H1 (cell line): ENCODE measurements around the gene SLC7A7. TPM values are rescaled to one million over a fixed set of nuclear protein-coding genes. Genes with fewer than 3 reads are reported as not detected.

ENCODE experiments used
- CTCF ChIA-PET: fragments of 300-600 bp; sonication (Branson Sonifier 250); formaldehyde crosslinking; loops from one replicate; lab custom pipeline; 2021; ENCODE audit not compliant: partially characterized antibody; lab: Charles Lee
- POLR2A ChIA-PET: fragments of 300-600 bp; sonication (Branson Sonifier 250); formaldehyde crosslinking; loops from one replicate; lab custom pipeline; 2021; ENCODE audit warnings: inconsistent platforms; ENCODE audit not compliant: partially characterized antibody; lab: Charles Lee
- DNase-seq, 2 experiments: peaks; one replicate each; pipeline versions ENCODE4 v3.0.0 to v3.0.0-alpha.2; 2010 to 2022; ENCODE audit warnings: low spot score in 2 of 2, low read depth in 1 of 2, mixed read lengths in 1 of 2
- FAIRE-seq: peaks from 2 replicates; lab custom pipeline; 2011; peaks lifted over from hg19 to GRCh38; lab: Jason Lieb, UNC
- H2AFZ ChIP-seq: 2 replicates; pipeline ENCODE4 v1.8.1; 2012; ENCODE audit warnings: low read length, inconsistent platforms
- H2AK5ac ChIP-seq: 2 replicates; pipeline ENCODE4 v1.6.1; 2013; ENCODE audit warnings: low read depth, low read length
- H2BK120ac ChIP-seq: replicated peaks from 2 replicates; pipeline ENCODE3; 2013; ENCODE audit warnings: low read depth, low read length, inconsistent platforms
- H2BK12ac ChIP-seq: 2 replicates; pipeline ENCODE4 v1.6.1; 2013; ENCODE audit warnings: low read depth, low read length
- H2BK15ac ChIP-seq: 2 replicates; pipeline ENCODE4 v1.6.1; 2013; ENCODE audit warnings: low read length
- H2BK20ac ChIP-seq: 2 replicates; pipeline ENCODE4 v1.6.1; 2013; ENCODE audit warnings: low read length
- H2BK5ac ChIP-seq: 2 replicates; pipeline ENCODE4 v1.6.1; 2013; ENCODE audit warnings: low read depth, low read length
- H3K14ac ChIP-seq: 2 replicates; pipeline ENCODE4 v1.6.1; 2013; ENCODE audit warnings: inconsistent platforms; ENCODE audit not compliant: insufficient read length
- H3K18ac ChIP-seq: 2 replicates; pipeline ENCODE4 v1.6.1; 2013; ENCODE audit warnings: low read length; ENCODE audit errors: extremely low read depth
- H3K23ac ChIP-seq: 2 replicates; pipeline ENCODE4 v1.6.1; 2013; ENCODE audit warnings: inconsistent platforms; ENCODE audit not compliant: insufficient read length
- H3K23me2 ChIP-seq: 2 replicates; pipeline ENCODE4 v1.6.1; 2013; ENCODE audit warnings: low read depth, low read length
- H3K27ac ChIP-seq: 2 replicates; pipeline ENCODE4 v1.6.1; 2011; ENCODE audit warnings: low read depth, low read length, inconsistent platforms
- H3K27me3 ChIP-seq, 4 experiments: replicated peaks in 1 of 4; 1 replicate in 1 of 4; 2 replicates in 3 of 4; pipeline versions ENCODE4 v1.6.1 to v1.8.1; 2011 to 2013; ENCODE audit warnings: low read length in 3 of 4, mild to moderate bottlenecking in 3 of 4, inconsistent platforms in 2 of 4, mixed read lengths in 2 of 4, moderate library complexity in 1 of 4; ENCODE audit not compliant: control insufficient read depth in 3 of 4, insufficient read depth in 3 of 4; ENCODE audit errors: extremely low read depth in 1 of 4
- H3K36me3 ChIP-seq, 4 experiments: 2 replicates each; pipeline versions ENCODE4 v1.6.1 to v1.8.1; 2011 to 2013; ENCODE audit warnings: mild to moderate bottlenecking in 4 of 4, low read length in 3 of 4, moderate library complexity in 2 of 4, control low read depth in 1 of 4, inconsistent platforms in 1 of 4; ENCODE audit not compliant: insufficient read depth in 4 of 4, control insufficient read depth in 2 of 4
- H3K4ac ChIP-seq: replicated peaks from 2 replicates; pipeline ENCODE3; 2013; ENCODE audit warnings: low read length, low read depth, mixed read lengths, inconsistent platforms; ENCODE audit not compliant: insufficient read length
- H3K4me1 ChIP-seq, 4 experiments: replicated peaks in 1 of 4; 1 replicate in 1 of 4; 2 replicates in 3 of 4; pipeline versions ENCODE4 v1.6.1 to v1.8.1; 2011 to 2013; ENCODE audit warnings: low read length in 3 of 4, inconsistent platforms in 2 of 4, mixed read lengths in 1 of 4; ENCODE audit not compliant: insufficient read depth in 4 of 4, control insufficient read depth in 3 of 4
- H3K4me2 ChIP-seq, 2 experiments: 2 replicates each; pipeline versions ENCODE4 v1.6.1 to v1.8.1; 2011 to 2013; ENCODE audit warnings: low read depth in 2 of 2, low read length in 2 of 2, control low read depth in 1 of 2, inconsistent platforms in 1 of 2, mild to moderate bottlenecking in 1 of 2; ENCODE audit not compliant: insufficient read depth in 1 of 2
- H3K4me3 ChIP-seq, 4 experiments: fragments of 200-600, 300-600 bp in 1 of 4; sonication (generic), shearing (Covaris generic), sonication (Bioruptor Twin) in 1 of 4; 2 replicates each; pipeline versions ENCODE4 v1.5.1 to v1.8.1; 2011 to 2016; ENCODE audit warnings: low read length in 4 of 4, low read depth in 3 of 4, control low read depth in 2 of 4, inconsistent platforms in 2 of 4, mild to moderate bottlenecking in 2 of 4, mixed read lengths in 1 of 4, moderate library complexity in 1 of 4; ENCODE audit not compliant: insufficient read depth in 2 of 4; ENCODE audit errors: extremely low read depth in 1 of 4
- H3K56ac ChIP-seq: replicated peaks from 2 replicates; pipeline ENCODE3; 2013; ENCODE audit warnings: low read depth, mild to moderate bottlenecking, mixed read lengths, low read length, inconsistent platforms; ENCODE audit not compliant: insufficient read length
- H3K79me1 ChIP-seq: 2 replicates; pipeline ENCODE4 v1.6.1; 2013; ENCODE audit warnings: low read depth, low read length, control low read depth
- H3K79me2 ChIP-seq, 2 experiments: 2 replicates each; pipeline versions ENCODE4 v1.6.1 to v1.8.1; 2012 to 2013; ENCODE audit warnings: low read length in 2 of 2, mild to moderate bottlenecking in 2 of 2, inconsistent platforms in 1 of 2; ENCODE audit not compliant: insufficient read depth in 2 of 2, control insufficient read depth in 1 of 2
- H3K9ac ChIP-seq, 4 experiments: replicated peaks in 1 of 4; 1 replicate in 1 of 4; 2 replicates in 3 of 4; pipeline versions ENCODE4 v1.6.1 to v1.8.1; 2011 to 2013; ENCODE audit warnings: low read depth in 3 of 4, low read length in 3 of 4, control low read depth in 2 of 4, mild to moderate bottlenecking in 2 of 4, moderate library complexity in 2 of 4, inconsistent platforms in 1 of 4; ENCODE audit errors: extremely low read depth in 1 of 4
- H3K9me3 ChIP-seq, 2 experiments: 2 replicates each; pipeline versions ENCODE4 v1.6.1 to v1.8.1; 2012 to 2013; ENCODE audit warnings: mild to moderate bottlenecking in 2 of 2, moderate library complexity in 2 of 2, control low read depth in 1 of 2, inconsistent platforms in 1 of 2, low read depth in 1 of 2, low read length in 1 of 2, mixed read lengths in 1 of 2; ENCODE audit not compliant: insufficient read depth in 2 of 2
- H4K20me1 ChIP-seq, 2 experiments: replicated peaks in 1 of 2; 2 replicates each; pipeline versions ENCODE3 to v1.8.1; 2011 to 2013; ENCODE audit warnings: inconsistent platforms in 2 of 2, low read length in 2 of 2, mild to moderate bottlenecking in 1 of 2; ENCODE audit not compliant: insufficient read depth in 2 of 2, control insufficient read depth in 1 of 2
- H4K5ac ChIP-seq: 2 replicates; pipeline ENCODE4 v1.6.1; 2013; ENCODE audit warnings: low read length, low read depth, mixed read lengths, inconsistent platforms; ENCODE audit not compliant: insufficient read length
- H4K8ac ChIP-seq: 2 replicates; pipeline ENCODE4 v1.8.0; 2013; ENCODE audit warnings: mild to moderate bottlenecking, moderate library complexity, low read length, inconsistent platforms; ENCODE audit not compliant: insufficient read depth; ENCODE audit errors: extremely low read depth
- H4K91ac ChIP-seq: replicated peaks from 2 replicates; pipeline ENCODE3; 2013; ENCODE audit warnings: low read length, mixed read lengths, inconsistent platforms; ENCODE audit not compliant: insufficient read length
- CTBP2 ChIP-seq: IDR thresholded peaks from 2 replicates; pipeline ENCODE4 v1.7.0; 2011; ENCODE audit warnings: borderline replicate concordance, mild to moderate bottlenecking, moderate library complexity, mixed read lengths, low read length; ENCODE audit not compliant: insufficient read depth, insufficient read length
- EP300 ChIP-seq, 2 experiments: IDR thresholded peaks; 1 replicate in 1 of 2; 2 replicates in 1 of 2; pipeline ENCODE4 v1.6.1; 2011 to 2012; ENCODE audit warnings: low read depth in 2 of 2, low read length in 2 of 2, mild to moderate bottlenecking in 2 of 2, borderline replicate concordance in 1 of 2, inconsistent platforms in 1 of 2, moderate library complexity in 1 of 2
- GABPA ChIP-seq: IDR thresholded peaks from 2 replicates; pipeline ENCODE4 v1.6.1; 2011; ENCODE audit warnings: mild to moderate bottlenecking, low read length, moderate library complexity, borderline replicate concordance; ENCODE audit not compliant: insufficient read depth
- KDM1A ChIP-seq: fragments of 200-600, 300-600 bp; sonication (generic); IDR thresholded peaks from 2 replicates; pipeline ENCODE4 v1.7.1; 2016; ENCODE audit warnings: mild to moderate bottlenecking, low read length, borderline replicate concordance
- KDM4A ChIP-seq: IDR thresholded peaks from one replicate; pipeline ENCODE4 v1.7.1; 2012; ENCODE audit warnings: low read depth, mild to moderate bottlenecking, moderate library complexity, low read length, inconsistent platforms; ENCODE audit not compliant: severe bottlenecking
- KDM5A ChIP-seq: fragments of 200-600 bp; IDR thresholded peaks from 2 replicates; pipeline ENCODE4 v1.7.1; 2012; ENCODE audit warnings: mild to moderate bottlenecking, low read length, inconsistent platforms, mixed read lengths
- RNF2 ChIP-seq: fragments of 200-900, 300-1000 bp; sonication (generic); IDR thresholded peaks from 2 replicates; pipeline ENCODE4 v1.7.1; 2016; ENCODE audit warnings: borderline replicate concordance, low read depth, mild to moderate bottlenecking, antibody characterized with exemption, low read length; ENCODE audit not compliant: poor library complexity, severe bottlenecking; ENCODE audit errors: missing control alignments
- SP2 ChIP-seq: IDR thresholded peaks from 2 replicates; pipeline ENCODE4 v1.6.1; 2012; ENCODE audit warnings: mild to moderate bottlenecking, low read length, inconsistent platforms
- TBP ChIP-seq: IDR thresholded peaks from 2 replicates; pipeline ENCODE4 v1.6.1; 2011; ENCODE audit warnings: low read depth, low read length, improper control_type of control experiment
- YY1 ChIP-seq: IDR thresholded peaks from 2 replicates; pipeline ENCODE4 v1.6.1; 2011; ENCODE audit warnings: low read depth, mild to moderate bottlenecking, low read length
- WGBS, 2 experiments: shearing (Covaris generic) in 1 of 2; methylation state at CpG; one replicate each; pipeline versions ENCODE4 v1.1.6 to v1.1.7; 2013 to 2015; ENCODE audit warnings: low lambda C conversion rate in 2 of 2, mixed read lengths in 2 of 2, inconsistent platforms in 1 of 2, low coverage in 1 of 2, missing lambda C conversion rate in 1 of 2; ENCODE audit not compliant: insufficient replicate concordance in 2 of 2, insufficient coverage in 1 of 2, insufficient read length in 1 of 2; ENCODE audit errors: extremely low coverage in 1 of 2, missing lambda C conversion rate in 1 of 2; 5-methylcytosine and 5-hydroxymethylcytosine counted together
- polyA plus RNA-seq, 7 experiments: library from polyadenylated mRNA; depleted of rRNA in 3 of 7; stranded (reverse) in 5 of 7; unstranded in 2 of 7; fragments of >200 nt in 5 of 7; fragments of 200-250 nt in 2 of 7; gene quantifications; 1 replicate in 5 of 7; 2 replicates in 1 of 7; 4 replicates in 1 of 7; pipeline versions ENCODE4 v1.2.1 to v1.2.3, GENCODE V29; 2011 to 2013; ENCODE audit warnings: missing spikeins in 2 of 7, mixed read lengths in 2 of 7
- total RNA-seq: library from RNA; stranded (reverse); fragmentation: NEBNext Ultra II Directional; extraction: Animal tissue kit (Norgen Biotek cat#: 25700); gene quantifications from 2 replicates; pipeline ENCODE4 v1.2.1, GENCODE V29; 2021
- TF ChIP-seq, protein P1 (sequence below), 3 experiments: IDR thresholded peaks; 1 replicate in 2 of 3; 2 replicates in 1 of 3; pipeline versions ENCODE4 v1.5.1 to v1.6.1; 2011; ENCODE audit warnings: low read length in 3 of 3, mild to moderate bottlenecking in 3 of 3, inconsistent platforms in 2 of 3, low read depth in 1 of 3, moderate library complexity in 1 of 3; ENCODE audit not compliant: insufficient read depth in 1 of 3; ENCODE audit errors: control extremely low read depth in 1 of 3

SLC7A7 gene
- total and polyA plus RNA-seq, 2 of the 8 experiments (the other 6 are each of a cell fraction or from before 2014, with no cell fraction given) = 5.8 to 14.9 TPM

DNA sequence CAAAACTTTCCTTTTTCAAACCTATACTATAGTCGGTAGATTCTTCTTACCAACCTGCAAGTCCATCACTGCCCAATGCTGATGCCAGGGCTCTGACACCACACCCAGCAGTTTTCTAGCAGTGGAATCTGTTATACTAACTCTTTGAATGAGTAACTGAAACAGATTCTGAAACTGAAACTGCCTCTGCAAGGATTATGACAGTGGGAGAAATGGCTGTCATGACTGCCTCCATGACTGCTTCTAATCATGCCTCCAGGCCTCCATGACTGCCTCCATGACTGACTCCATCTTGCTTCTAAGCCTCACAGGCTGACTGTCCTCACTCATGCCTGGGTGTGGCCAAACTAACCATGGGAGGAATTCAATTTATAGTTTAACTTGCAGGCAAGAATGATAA, 78.2 kb downstream of the SLC7A7 start:
- no peak overlapping the region for H4K5ac ChIP-seq
- POLR2A ChIA-PET = no interaction called here
- no peak overlapping the region for H4K8ac ChIP-seq
- H2BK12ac ChIP-seq = no peak overlapping the region
- H2BK15ac ChIP-seq = no peak overlapping the region
- no peaks in the 10 kb centered on the region for H3K79me1 ChIP-seq
- H2AK5ac ChIP-seq = no peak overlapping the region
- H4K91ac ChIP-seq = no peak overlapping the region
- no peak overlapping the region for H3K4ac ChIP-seq
- no peak overlapping the region for H3K4me3 ChIP-seq
- DNase-seq = no peak
- H3K14ac ChIP-seq = no peak overlapping the region
- H3K27ac ChIP-seq = no peak overlapping the region
- H3K4me2 ChIP-seq = no peak overlapping the region
- no peaks in the 10 kb centered on the region; the same call in 1 of the 2 replicates for H3K23me2 ChIP-seq
- CTCF ChIA-PET = interaction anchor here (1.0 to 1.1 kb wide), 2 partner anchors 15 to 32 kb away, joined by 3 read pairs; no protein-coding TSS in a partner anchor
- H3K36me3 ChIP-seq = no peaks in the 10 kb centered on the region
- WGBS, 2 experiments = 93% methylated on average over 1 of the region's 1 CpG; no CpG with 5 or more reads in 1 of the 2 experiments
- H3K27me3 ChIP-seq = no peaks in the 10 kb centered on the region
- FAIRE-seq = no peak
- no peak overlapping the region for H2AFZ ChIP-seq
- H3K9ac ChIP-seq = no peak overlapping the region
- peaks cover 3 to 4% of the 10 kb centered on the region in 2 experiments; a peak in 2 of 4 replicates for H3K9me3 ChIP-seq
- H3K4me1 ChIP-seq = no peaks in the 10 kb centered on the region
- H3K23ac ChIP-seq = no peak overlapping the region
- no peak overlapping the region for H2BK5ac ChIP-seq
- H3K79me2 ChIP-seq = no peaks in the 10 kb centered on the region
- H3K56ac ChIP-seq = no peak overlapping the region
- no peak overlapping the region for H2BK120ac ChIP-seq
- H2BK20ac ChIP-seq = no peak overlapping the region
- H3K18ac ChIP-seq = no peak overlapping the region
- H4K20me1 ChIP-seq = no peaks in the 10 kb centered on the region
- TF ChIP-seq, protein P1, sequence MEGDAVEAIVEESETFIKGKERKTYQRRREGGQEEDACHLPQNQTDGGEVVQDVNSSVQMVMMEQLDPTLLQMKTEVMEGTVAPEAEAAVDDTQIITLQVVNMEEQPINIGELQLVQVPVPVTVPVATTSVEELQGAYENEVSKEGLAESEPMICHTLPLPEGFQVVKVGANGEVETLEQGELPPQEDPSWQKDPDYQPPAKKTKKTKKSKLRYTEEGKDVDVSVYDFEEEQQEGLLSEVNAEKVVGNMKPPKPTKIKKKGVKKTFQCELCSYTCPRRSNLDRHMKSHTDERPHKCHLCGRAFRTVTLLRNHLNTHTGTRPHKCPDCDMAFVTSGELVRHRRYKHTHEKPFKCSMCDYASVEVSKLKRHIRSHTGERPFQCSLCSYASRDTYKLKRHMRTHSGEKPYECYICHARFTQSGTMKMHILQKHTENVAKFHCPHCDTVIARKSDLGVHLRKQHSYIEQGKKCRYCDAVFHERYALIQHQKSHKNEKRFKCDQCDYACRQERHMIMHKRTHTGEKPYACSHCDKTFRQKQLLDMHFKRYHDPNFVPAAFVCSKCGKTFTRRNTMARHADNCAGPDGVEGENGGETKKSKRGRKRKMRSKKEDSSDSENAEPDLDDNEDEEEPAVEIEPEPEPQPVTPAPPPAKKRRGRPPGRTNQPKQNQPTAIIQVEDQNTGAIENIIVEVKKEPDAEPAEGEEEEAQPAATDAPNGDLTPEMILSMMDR (IDR thresholded peaks at IDR 0.05; ENCODE audit: control extremely low read depth in 1 of 3, insufficient read depth in 1 of 3, low read depth in 1 of 3, low read length in 3 of 3) = no peak
- no peak for TF ChIP-seq KDM5A
- no peak for TF ChIP-seq TBP
- no peak for TF ChIP-seq YY1
- no peak for TF ChIP-seq KDM1A
- no peak for TF ChIP-seq CTBP2
- no peak for TF ChIP-seq GABPA
- no peak for TF ChIP-seq RNF2
- TF ChIP-seq EP300 (IDR thresholded peaks at IDR 0.05; ENCODE audit: borderline replicate concordance in 1 of 2, low read depth in 2 of 2, low read length in 2 of 2) = no peak
- no peak for TF ChIP-seq SP2
- TF ChIP-seq KDM4A = no peak
